ENCODE results near the gene NEDD8. TPM values are rescaled to one million over a fixed set of nuclear protein-coding genes. Genes with fewer than 3 reads are reported as not detected.

The NEDD8 gene
- total and polyA plus RNA-seq, 7 donors, result 135 to 315 (median 206) TPM

GRCh38 chr14:24181371-24182077 is 50.6 kb downstream of the NEDD8 start:
- H3K36me3 ChIP-seq (ENCODE audit: insufficient read depth in 1 of 2, low read depth in 1 of 2), result peaks cover 4 to 96% of the 10 kb centered on the region in 2 donors
- intact Hi-C loops (cut with DNase I), result no loop called here
- no peaks in the 10 kb centered on the region for H3K27me3 ChIP-seq (ENCODE audit: insufficient read depth in 3 of 3, low read length in 2 of 3)
- H3K9me3 ChIP-seq, result no peaks in the 10 kb centered on the region
- peaks cover 20% of the 10 kb centered on the region for H3K4me1 ChIP-seq
- ATAC-seq (no peak), DNase-seq (peak in 1 of 2 donors; percentile 46)
- 88 to 89% (median 88%) methylated on average over 19 of the region's 19 CpGs for WGBS, 3 donors
- H3K27ac ChIP-seq, result no peak overlapping the region
- no peak overlapping the region for H3K4me3 ChIP-seq
- TF ChIP-seq CTCF (IDR thresholded peaks at IDR 0.05), result no peak

- ATAC-seq, result peak; percentile 65 to 76 (median 70)
- 46 to 71% (median 61%) methylated on average over 18 of the region's 18 CpGs for WGBS, 3 donors
- peak in 1 of 2 donors; percentile 43 for DNase-seq
Observed at GRCh38 chr14:24179961-24180796, 52.0 kb downstream of the NEDD8 start.

GRCh38 chr14:24179294-24179960 is 52.7 kb downstream of the NEDD8 start:
- H3K36me3 ChIP-seq (ENCODE audit: insufficient read depth in 1 of 2, low read depth in 1 of 2), result peaks cover 0 to 80% of the 10 kb centered on the region in 2 donors
- peak overlapping the region; percentile 79 for H3K27ac ChIP-seq
- peaks cover 20% of the 10 kb centered on the region for H3K4me1 ChIP-seq
- whole genome bisulfite sequencing, 3 donors, result 71 to 82% (median 77%) methylated on average over 14 of the region's 14 CpGs
- DNase-seq, result peak in 1 of 2 donors; percentile 41
- intact Hi-C loops (cut with DNase I), result no loop called here
- no peaks in the 10 kb centered on the region for H3K9me3 ChIP-seq
- no peak overlapping the region for H3K4me3 ChIP-seq
- TF ChIP-seq CTCF (IDR thresholded peaks at IDR 0.05), result no peak
- no peaks in the 10 kb centered on the region for H3K27me3 ChIP-seq (ENCODE audit: insufficient read depth in 3 of 3, low read length in 2 of 3)
- peak in 3 of 4 donors; percentile 12 to 59 (median 27) for ATAC-seq

More at GRCh38 chr14:24179961-24180796, 52.0 kb downstream of the NEDD8 start:
- no peak for TF ChIP-seq CTCF (IDR thresholded peaks at IDR 0.05)
- intact Hi-C loops (cut with DNase I), result no loop called here
- Histone ChIP-seq H3K27ac (peak overlapping the region; percentile 79), H3K4me3 (no peak overlapping the region), H3K27me3 (ENCODE audit: insufficient read depth in 3 of 3, low read length in 2 of 3) (no peaks in the 10 kb centered on the region), H3K9me3 (no peaks in the 10 kb centered on the region), H3K4me1 (peaks cover 20% of the 10 kb centered on the region), H3K36me3 (ENCODE audit: insufficient read depth in 1 of 2, low read depth in 1 of 2) (peaks cover under 1 to 88% of the 10 kb centered on the region in 2 donors)

- no peak overlapping the region for H3K27ac ChIP-seq
- H3K9me3 ChIP-seq, result no peaks in the 10 kb centered on the region
- ATAC-seq (no peak), DNase-seq (peak in 1 of 2 donors; percentile 35)
- H3K4me1 ChIP-seq, result peaks cover 20% of the 10 kb centered on the region
- no peak for TF ChIP-seq CTCF (IDR thresholded peaks at IDR 0.05)
- no peaks in the 10 kb centered on the region for H3K27me3 ChIP-seq (ENCODE audit: insufficient read depth in 3 of 3, low read length in 2 of 3)
- WGBS, 3 donors, result 71 to 80% (median 75%) methylated on average over 12 of the region's 12 CpGs
- H3K36me3 ChIP-seq (ENCODE audit: insufficient read depth in 1 of 2, low read depth in 1 of 2), result peaks cover 0 to 72% of the 10 kb centered on the region in 2 donors
- intact Hi-C loops (cut with DNase I), result no loop called here
- no peak overlapping the region for H3K4me3 ChIP-seq
Observed at GRCh38 chr14:24178399-24179178, 53.6 kb downstream of the NEDD8 start.
